Activated CD8-positive, alpha-beta T cell treated with anti-CD3 and anti-CD28 coated beads, Interleukin-2, amount 10 ng/mL, durations not matched to agents 7 days and 5 days (primary cell): ENCODE data around the gene PLA2G4E. TPM values are rescaled to one million over a fixed set of nuclear protein-coding genes. Genes with fewer than 3 reads are reported as not detected.

Experiments
- ATAC-seq: fragments of 150-1000 bp; cut with Tn5 transposase; one replicate; pipeline ENCODE4 v1.10.0; 2021; ENCODE audit warnings: moderate library complexity
- CTCF ChIA-PET: fragments of 350-600 bp; sonication (Branson Sonifier 250); formaldehyde crosslinking; loops from one replicate; lab custom pipeline; 2021; ENCODE audit warnings: antibody characterized with exemption; lab: Charles Lee
- POLR2A ChIA-PET: fragments of 350-600 bp; sonication (Branson Sonifier 250); formaldehyde crosslinking; loops from one replicate; lab custom pipeline; 2021; ENCODE audit warnings: antibody characterized with exemption; lab: Charles Lee
- DNase-seq: peaks from one replicate; pipeline ENCODE4 v3.0.0-alpha.2; 2020
- H3K27ac Mint-ChIP-seq: one replicate; pipeline ENCODE4 v1.8.0; 2021; ENCODE audit warnings: mild to moderate bottlenecking, mixed read lengths
- H3K27me3 Mint-ChIP-seq: one replicate; pipeline ENCODE4 v1.8.0; 2021; ENCODE audit warnings: low read depth, mixed read lengths
- H3K36me3 Mint-ChIP-seq: one replicate; pipeline ENCODE4 v1.8.0; 2021; ENCODE audit warnings: low read depth, mixed read lengths
- H3K4me1 Mint-ChIP-seq: one replicate; pipeline ENCODE4 v1.8.0; 2021; ENCODE audit warnings: low read depth, mixed read lengths
- H3K4me3 Mint-ChIP-seq: one replicate; pipeline ENCODE4 v1.8.0; 2021; ENCODE audit warnings: mild to moderate bottlenecking, mixed read lengths
- H3K9me3 Mint-ChIP-seq: one replicate; pipeline ENCODE4 v1.8.0; 2022; ENCODE audit warnings: mixed read lengths; ENCODE audit not compliant: insufficient read depth
- total RNA-seq, 2 experiments: library from RNA; stranded (reverse); gene quantifications; one replicate each; pipeline ENCODE4 v1.2.3, GENCODE V29; 2021

Gene PLA2G4E
- total RNA-seq, 2 experiments from 2014 or later: not detected

GRCh38 chr15:41970456-41970855, 50.4 kb downstream of the PLA2G4E start:
- POLR2A ChIA-PET: interaction anchor here (1.6 to 5.3 kb wide), 2 partner anchors 34 to 310 kb away, joined by 5 to 45 read pairs; partner anchors contain the start of gene MGA
- H3K4me1 Mint-ChIP-seq: peaks cover 55% of the 10 kb centered on the region
- ATAC-seq: no peak
- peak overlapping the region; percentile 80 for H3K4me3 Mint-ChIP-seq
- H3K36me3 Mint-ChIP-seq: peaks cover 8% of the 10 kb centered on the region
- H3K27ac Mint-ChIP-seq: peak overlapping the region; percentile 26
- CTCF ChIA-PET: interaction anchor here (0.8 to 5.2 kb wide), 8 partner anchors 13 to 197 kb away, joined by 3 to 32 read pairs (median 8); partner anchors contain the start of gene MAPKBP1
- no peak for DNase-seq
- H3K27me3 Mint-ChIP-seq: peaks cover 17% of the 10 kb centered on the region
- H3K9me3 Mint-ChIP-seq: no peaks in the 10 kb centered on the region

GRCh38 chr15:41969851-41970431, 50.9 kb downstream of the PLA2G4E start:
- peak overlapping the region; percentile 26 for H3K27ac Mint-ChIP-seq
- DNase-seq: peak; percentile 72
- H3K9me3 Mint-ChIP-seq: no peaks in the 10 kb centered on the region
- H3K4me3 Mint-ChIP-seq: peak overlapping the region; percentile 34
- H3K4me1 Mint-ChIP-seq: peaks cover 56% of the 10 kb centered on the region
- peak; percentile 7 for ATAC-seq
- ChIA-PET POLR2A (interaction anchor here (0.7 to 5.3 kb wide), 3 partner anchors 34 to 310 kb away, joined by 4 to 45 read pairs (median 5); partner anchors contain the start of gene MGA), CTCF (interaction anchor here (0.8 to 5.2 kb wide), 8 partner anchors 14 to 197 kb away, joined by 3 to 32 read pairs (median 8); partner anchors contain the start of gene MAPKBP1)
- peaks cover 8% of the 10 kb centered on the region for H3K36me3 Mint-ChIP-seq
- H3K27me3 Mint-ChIP-seq: peaks cover 15% of the 10 kb centered on the region

GRCh38 chr15:41968701-41969100, 52.1 kb downstream of the PLA2G4E start:
- ChIA-PET CTCF (interaction anchor here (2.7 kb wide), 1 partner anchor 32 kb away, joined by 23 read pairs; no protein-coding TSS in a partner anchor), POLR2A (interaction anchor here (0.7 kb wide), 2 partner anchors 36 to 1495 kb away, joined by 3 to 5 read pairs; no protein-coding TSS in a partner anchor)
- peaks cover 6% of the 10 kb centered on the region for H3K27me3 Mint-ChIP-seq

DNA sequence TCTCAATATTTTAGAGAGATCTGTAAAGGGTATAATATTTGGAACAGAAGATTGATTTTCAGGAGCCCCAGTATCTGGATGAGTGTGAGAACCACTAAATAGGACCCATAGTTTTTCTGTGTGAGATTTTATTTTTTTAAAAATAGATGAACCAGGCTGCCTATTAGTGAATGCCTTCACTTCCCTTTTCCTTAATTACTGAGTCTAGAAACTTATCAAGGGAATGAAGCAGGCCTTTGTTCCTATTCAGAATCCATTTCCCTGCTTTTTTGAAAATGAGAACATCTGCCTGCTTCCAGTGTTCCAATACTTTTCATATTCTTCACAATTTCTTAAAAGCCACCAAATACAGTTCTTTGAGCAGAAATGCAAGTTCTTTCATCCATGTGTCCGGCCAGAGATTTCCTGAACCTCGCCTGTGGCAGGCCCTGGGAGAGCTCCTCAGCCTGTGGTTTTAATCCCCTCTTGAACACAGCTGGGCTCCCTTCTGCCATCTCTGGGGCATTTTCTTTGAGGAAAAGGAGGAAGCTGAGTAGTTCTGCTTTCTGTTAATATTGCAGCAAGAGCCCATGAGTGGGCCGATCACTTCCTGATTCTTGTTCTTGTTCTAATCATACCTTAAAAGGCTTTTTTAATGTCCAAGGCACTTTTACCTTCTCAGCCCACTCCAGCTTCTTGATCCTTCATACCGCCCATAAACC, 53.2 kb downstream of the PLA2G4E start:
- CTCF ChIA-PET: interaction anchor here (1.2 to 1.4 kb wide), 2 partner anchors 22 to 117 kb away, joined by 3 to 8 read pairs; no protein-coding TSS in a partner anchor
- H3K4me3 Mint-ChIP-seq: no peak overlapping the region
- no peak for ATAC-seq
- POLR2A ChIA-PET: interaction anchor here (1.6 kb wide), 1 partner anchor 27 kb away, joined by 3 read pairs; no protein-coding TSS in a partner anchor
- peaks cover 8% of the 10 kb centered on the region for H3K36me3 Mint-ChIP-seq
- H3K27me3 Mint-ChIP-seq: peaks cover 6% of the 10 kb centered on the region
- no peak overlapping the region for H3K27ac Mint-ChIP-seq
- H3K9me3 Mint-ChIP-seq: no peaks in the 10 kb centered on the region
- H3K4me1 Mint-ChIP-seq: peaks cover 48% of the 10 kb centered on the region
- no peak for DNase-seq

More at GRCh38 chr15:41968701-41969100, 52.1 kb downstream of the PLA2G4E start:
- Mint-ChIP-seq H3K4me1 (peaks cover 53% of the 10 kb centered on the region), H3K36me3 (peaks cover 8% of the 10 kb centered on the region), H3K9me3 (no peaks in the 10 kb centered on the region), H3K27ac (no peak overlapping the region), H3K4me3 (no peak overlapping the region)
- DNase-seq: no peak
- ATAC-seq: no peak

DNA sequence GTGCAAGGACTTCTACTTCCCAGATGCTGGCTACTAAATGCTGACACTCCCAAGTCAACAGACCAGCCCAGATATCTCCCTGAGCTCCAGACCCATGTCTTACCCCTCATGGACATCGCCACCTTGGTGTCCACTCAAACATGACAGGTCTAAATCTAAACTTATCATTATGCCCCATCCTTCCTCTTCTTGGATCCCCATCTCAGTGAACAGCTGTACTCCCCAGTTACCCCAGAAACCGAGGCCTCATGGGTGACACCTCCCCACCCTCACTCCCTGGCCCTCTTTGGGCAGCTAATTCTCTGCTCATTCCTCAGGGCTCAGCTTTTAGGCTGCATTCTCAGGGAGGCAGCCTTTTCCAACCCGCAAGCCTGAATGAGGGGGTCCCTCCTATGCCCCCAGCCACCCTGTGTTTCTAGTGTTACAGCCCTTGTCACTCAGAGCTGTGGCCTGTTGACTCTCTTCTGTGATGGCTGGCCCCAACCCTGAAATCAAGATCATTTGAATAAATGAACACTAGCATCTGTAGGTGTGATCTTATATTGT, 53.8 kb downstream of the PLA2G4E start:
- Mint-ChIP-seq H3K9me3 (no peaks in the 10 kb centered on the region), H3K4me3 (no peak overlapping the region), H3K27ac (no peak overlapping the region), H3K27me3 (peaks cover 6% of the 10 kb centered on the region), H3K4me1 (peaks cover 46% of the 10 kb centered on the region), H3K36me3 (peaks cover 8% of the 10 kb centered on the region)
- no peak for DNase-seq
- ChIA-PET CTCF (interaction anchor here (1.0 to 1.4 kb wide), 4 partner anchors 14 to 192 kb away, joined by 3 to 8 read pairs (median 4); partner anchors contain the start of gene MAPKBP1), POLR2A (interaction anchor here (0.7 to 1.6 kb wide), 2 partner anchors 15 to 26 kb away, joined by 3 read pairs; no protein-coding TSS in a partner anchor)
- no peak for ATAC-seq

DNA sequence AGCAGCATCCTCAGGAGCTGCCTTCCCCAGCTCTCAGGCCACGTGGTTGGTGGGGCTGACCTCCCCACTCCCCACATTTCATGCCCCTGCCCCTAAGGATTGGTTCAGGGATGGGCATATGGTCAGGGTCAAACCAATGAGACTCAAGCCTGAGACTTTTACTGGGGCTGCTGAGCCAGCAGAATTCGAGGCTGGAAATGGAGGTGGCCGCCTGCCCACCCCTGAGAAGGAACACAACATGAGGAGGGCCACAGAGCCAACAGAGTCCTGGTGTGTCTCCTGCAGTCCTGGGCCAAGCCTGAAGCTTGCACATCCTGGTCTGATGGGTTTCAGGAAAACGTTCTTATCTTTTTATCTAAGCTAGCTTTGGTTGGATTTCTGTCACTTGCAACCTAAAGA, 54.4 kb downstream of the PLA2G4E start:
- peaks cover 8% of the 10 kb centered on the region for H3K36me3 Mint-ChIP-seq
- CTCF ChIA-PET: interaction anchor here (1.0 to 1.4 kb wide), 3 partner anchors 13 to 192 kb away, joined by 3 to 8 read pairs (median 5); partner anchors contain the start of gene MAPKBP1
- no peaks in the 10 kb centered on the region for H3K9me3 Mint-ChIP-seq
- H3K4me1 Mint-ChIP-seq: peaks cover 45% of the 10 kb centered on the region
- ATAC-seq (no peak), DNase-seq (no peak)
- POLR2A ChIA-PET: interaction anchor here (0.7 to 1.6 kb wide), 2 partner anchors 16 to 25 kb away, joined by 3 read pairs; no protein-coding TSS in a partner anchor
- H3K27ac Mint-ChIP-seq: no peak overlapping the region
- peaks cover 6% of the 10 kb centered on the region for H3K27me3 Mint-ChIP-seq
- no peak overlapping the region for H3K4me3 Mint-ChIP-seq

DNA sequence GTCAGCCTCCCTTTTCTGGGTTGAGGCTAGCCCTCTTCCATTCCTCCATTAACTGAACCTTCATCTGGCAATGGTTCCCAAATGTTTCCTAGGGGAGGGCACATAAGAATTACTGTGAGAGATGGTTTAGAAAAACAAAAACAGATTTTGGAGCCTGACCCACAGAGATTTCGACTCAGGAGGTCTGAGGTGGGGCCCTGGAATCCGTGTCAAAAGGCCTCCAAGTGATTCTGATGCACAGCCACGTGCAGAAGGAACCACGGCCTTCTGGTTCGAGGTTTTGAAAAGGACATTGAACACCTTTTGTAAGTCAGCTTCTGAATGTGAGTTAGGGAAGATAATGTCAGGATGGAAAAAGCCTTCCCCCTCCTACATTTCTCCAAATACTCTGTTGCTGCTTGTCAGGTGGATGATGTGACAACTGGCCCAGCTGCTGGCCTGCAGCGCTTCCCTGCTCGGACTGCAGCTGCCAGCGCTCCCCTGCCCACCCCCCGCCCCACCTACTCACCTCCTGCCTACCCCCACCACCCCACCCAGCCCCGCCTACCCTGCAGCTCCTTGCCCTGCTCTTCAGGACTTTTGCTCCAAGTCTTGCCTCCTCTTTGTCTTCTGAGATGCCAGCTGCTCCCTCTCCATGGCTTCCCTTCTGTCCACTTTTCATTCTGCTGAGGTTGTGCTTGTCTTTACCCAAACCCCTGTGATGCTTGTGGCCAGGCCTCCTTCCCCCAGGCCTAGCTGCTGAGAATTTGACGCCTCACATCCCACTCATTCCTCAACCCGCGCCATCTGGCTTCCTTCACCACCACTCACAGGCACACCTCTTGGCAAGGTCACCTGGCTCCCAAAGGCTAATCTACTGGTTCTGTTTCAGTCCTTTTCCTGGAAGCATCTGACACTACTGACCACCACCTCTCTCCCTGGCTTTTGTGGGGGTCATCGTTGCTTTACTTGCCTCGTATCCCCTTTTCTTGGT, 55.1 kb downstream of the PLA2G4E start:
- Mint-ChIP-seq H3K4me1 (peaks cover 38% of the 10 kb centered on the region), H3K27ac (no peak overlapping the region)

DNA sequence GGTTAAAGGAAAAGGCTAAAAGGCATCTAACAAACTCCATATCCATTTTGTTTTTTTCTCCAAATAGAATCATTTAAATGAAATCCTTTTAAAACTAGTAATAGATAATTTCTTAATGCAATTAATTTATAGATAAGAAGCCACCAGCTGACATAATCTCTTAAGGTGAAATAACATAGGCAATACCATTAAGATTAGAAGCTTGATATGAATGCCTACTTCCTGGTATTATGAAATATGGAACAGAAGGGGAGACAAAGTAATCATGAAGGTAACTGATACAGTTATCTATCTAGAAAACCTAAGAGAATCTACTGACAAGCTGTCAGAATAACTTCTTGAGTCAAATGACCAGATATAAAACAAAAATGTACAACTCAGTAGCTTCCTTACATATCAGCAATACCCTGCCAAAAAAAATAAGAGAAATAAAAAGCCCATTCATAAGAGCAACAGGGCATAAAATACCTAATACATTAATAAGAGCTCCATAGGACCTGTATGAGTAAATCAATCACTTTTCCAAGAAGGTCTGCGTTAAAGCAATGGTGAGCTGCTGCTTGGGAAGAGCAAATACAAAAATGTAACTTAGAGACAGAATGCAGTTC, 59.1 kb downstream of the PLA2G4E start:
- Mint-ChIP-seq H3K9me3 (no peaks in the 10 kb centered on the region), H3K4me3 (no peak overlapping the region), H3K27ac (no peak overlapping the region), H3K27me3 (no peaks in the 10 kb centered on the region), H3K4me1 (peaks cover 17% of the 10 kb centered on the region), H3K36me3 (no peaks in the 10 kb centered on the region)
- POLR2A ChIA-PET: no interaction called here
- CTCF ChIA-PET: interaction anchor here (1.1 kb wide), 1 partner anchor 11 kb away, joined by 3 read pairs; no protein-coding TSS in a partner anchor
- ATAC-seq (no peak), DNase-seq (no peak)

More for the DNA sequence above, 55.1 kb downstream of the PLA2G4E start:
- POLR2A ChIA-PET: interaction anchor here (0.7 kb wide), 1 partner anchor 16 kb away, joined by 3 read pairs; no protein-coding TSS in a partner anchor
- H3K36me3 Mint-ChIP-seq: peaks cover 8% of the 10 kb centered on the region
- CTCF ChIA-PET: interaction anchor here (1.1 to 1.4 kb wide), 2 partner anchors 13 to 24 kb away, joined by 3 to 8 read pairs; no protein-coding TSS in a partner anchor
- H3K4me3 Mint-ChIP-seq: no peak overlapping the region
- no peaks in the 10 kb centered on the region for H3K9me3 Mint-ChIP-seq
- DNase-seq (no peak), ATAC-seq (no peak)
- H3K27me3 Mint-ChIP-seq: peaks cover 6% of the 10 kb centered on the region

GRCh38 chr15:41961001-41961518, 59.8 kb downstream of the PLA2G4E start:
- DNase-seq: no peak
- ChIA-PET POLR2A (no interaction called here), CTCF (interaction anchor here (1.2 to 1.7 kb wide), 2 partner anchors 11 to 21 kb away, joined by 3 to 6 read pairs; partner anchors contain the start of gene EHD4)
- Mint-ChIP-seq H3K4me1 (peaks cover 14% of the 10 kb centered on the region), H3K9me3 (no peaks in the 10 kb centered on the region), H3K4me3 (no peak overlapping the region), H3K27ac (no peak overlapping the region), H3K36me3 (no peaks in the 10 kb centered on the region), H3K27me3 (no peaks in the 10 kb centered on the region)
- ATAC-seq: no peak

DNA sequence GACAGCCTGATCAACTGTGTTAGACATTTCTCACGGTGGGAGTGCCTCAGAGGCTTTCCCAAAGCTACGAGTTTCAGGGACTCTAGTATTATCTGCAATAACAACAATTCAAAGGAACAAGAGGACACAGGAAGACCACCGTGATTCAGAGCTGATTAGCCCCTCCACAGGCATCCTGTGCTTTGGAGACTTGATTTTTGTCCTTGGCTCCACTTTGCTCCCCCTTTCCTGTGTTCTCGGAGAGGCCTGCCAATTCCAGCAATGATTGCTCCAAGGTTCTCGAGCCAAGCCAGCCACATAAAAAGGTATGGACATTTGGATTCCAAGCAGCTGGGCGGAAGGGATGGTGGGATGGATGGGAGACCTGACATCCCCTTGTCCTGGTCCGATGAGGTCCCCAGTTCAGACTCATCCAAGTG, 62.8 kb downstream of the PLA2G4E start:
- no peak for ATAC-seq
- ChIA-PET CTCF (no interaction called here), POLR2A (interaction anchor here (0.8 kb wide), 1 partner anchor 15 kb away, joined by 3 read pairs; no protein-coding TSS in a partner anchor)
- Mint-ChIP-seq H3K9me3 (no peaks in the 10 kb centered on the region), H3K4me3 (no peak overlapping the region), H3K27me3 (no peaks in the 10 kb centered on the region), H3K36me3 (no peaks in the 10 kb centered on the region), H3K4me1 (peaks cover 11% of the 10 kb centered on the region), H3K27ac (no peak overlapping the region)
- DNase-seq: no peak
